Raji (cell line): ENCODE results near the gene MRPS23.

ENCODE experiments used
- POLR2A ChIP-seq: IDR thresholded peaks from 2 replicates; pipeline ENCODE4 v1.6.1; 2011; ENCODE audit warnings: low read depth, low read length, control low read depth; ENCODE audit not compliant: insufficient read depth

Gene MRPS23

DNA sequence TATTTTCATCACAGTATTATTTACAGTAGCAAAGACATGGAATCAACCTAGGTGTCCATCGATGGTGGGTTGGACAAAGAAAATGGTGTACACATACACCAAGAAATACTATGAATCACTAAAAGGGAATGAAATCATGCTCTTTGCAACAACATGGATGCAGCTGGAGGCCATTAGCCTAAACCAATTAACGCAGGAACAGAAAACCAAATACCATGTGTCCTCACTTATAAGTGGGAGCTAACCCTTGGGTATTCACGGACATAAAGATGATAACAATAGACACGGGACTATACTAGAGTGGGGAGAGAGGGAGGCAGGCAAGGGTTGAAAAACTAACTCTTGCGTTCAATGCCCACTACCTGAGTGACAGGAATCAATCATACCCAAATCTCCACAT, 41.0 kb downstream of the MRPS23 start:
- TF ChIP-seq POLR2A = no peak

DNA sequence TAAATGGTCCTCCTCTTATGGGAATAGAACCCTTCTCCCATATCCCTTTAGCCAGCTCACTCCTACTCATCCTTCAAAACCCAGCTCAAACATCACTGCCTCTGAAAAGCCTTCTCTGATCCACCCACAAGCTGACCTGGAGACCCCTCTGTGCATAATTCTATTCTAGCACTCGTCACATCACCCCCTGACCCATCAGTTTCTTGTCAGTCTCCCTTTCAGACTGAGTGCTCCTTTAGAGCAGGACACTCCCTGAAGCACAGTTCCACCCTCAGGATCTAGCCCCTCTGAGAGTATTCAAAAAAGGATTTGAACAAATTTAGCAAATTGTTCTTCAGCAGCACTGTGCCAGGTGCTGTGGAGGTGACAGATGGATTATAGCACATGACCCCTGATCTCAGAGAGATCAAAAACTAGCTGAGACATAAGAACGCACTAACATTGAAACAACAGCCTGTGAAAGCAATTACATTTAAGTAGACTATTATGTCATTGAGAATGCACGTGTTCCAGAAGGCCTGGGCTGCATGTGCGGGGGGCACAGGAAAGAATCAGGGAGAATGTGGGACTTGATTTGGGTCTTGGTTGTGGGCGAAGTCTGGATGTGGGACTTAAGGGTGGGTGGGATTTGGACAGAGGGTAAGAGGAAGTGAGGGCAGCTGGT, 43.5 kb downstream of the MRPS23 start:
- no peak for TF ChIP-seq POLR2A

GRCh38 chr17:57803021-57803420, 46.8 kb downstream of the MRPS23 start:
- TF ChIP-seq POLR2A = no peak

- TF ChIP-seq POLR2A = no peak
Observed at GRCh38 chr17:57801044-57801711, 48.7 kb downstream of the MRPS23 start.

GRCh38 chr17:57794841-57795240, 55.0 kb downstream of the MRPS23 start:
- no peak for TF ChIP-seq POLR2A

- TF ChIP-seq POLR2A = no peak
Observed at GRCh38 chr17:57788725-57789124, 61.1 kb downstream of the MRPS23 start.

GRCh38 chr17:57785022-57785421, 64.8 kb downstream of the MRPS23 start:
- TF ChIP-seq POLR2A = no peak
